Fibroblast of the aortic adventitia (primary cell): ENCODE measurements around the gene ABCA1. TPM values are rescaled to one million over a fixed set of nuclear protein-coding genes. Genes with fewer than 3 reads are reported as not detected.

Experiments
- DNase-seq: peaks from one replicate; pipeline ENCODE4 v3.0.0-alpha.2; 2010; ENCODE audit warnings: low read depth
- H3K4me3 ChIP-seq: 2 replicates; pipeline ENCODE4 v1.5.1; 2011; ENCODE audit warnings: low read depth, mild to moderate bottlenecking, control low read depth, low read length, moderate library complexity
- total RNA-seq: library from RNA; depleted of rRNA; stranded (reverse); fragments of >200 nt; gene quantifications from 2 replicates; pipeline ENCODE4 v1.2.3, GENCODE V29; 2012; ENCODE audit warnings: low replicate concordance
- TF ChIP-seq, protein P1 (sequence below): IDR thresholded peaks from 2 replicates; pipeline ENCODE4 v1.5.1; 2011; ENCODE audit warnings: mild to moderate bottlenecking, low read length, control low read depth, inconsistent platforms; ENCODE audit not compliant: insufficient read depth

ABCA1 gene
- total RNA-seq, 1 donor: 40.1 TPM

GRCh38 chr9:104914466-104914865, 13.5 kb downstream of the ABCA1 start:
- TF ChIP-seq, protein P1, sequence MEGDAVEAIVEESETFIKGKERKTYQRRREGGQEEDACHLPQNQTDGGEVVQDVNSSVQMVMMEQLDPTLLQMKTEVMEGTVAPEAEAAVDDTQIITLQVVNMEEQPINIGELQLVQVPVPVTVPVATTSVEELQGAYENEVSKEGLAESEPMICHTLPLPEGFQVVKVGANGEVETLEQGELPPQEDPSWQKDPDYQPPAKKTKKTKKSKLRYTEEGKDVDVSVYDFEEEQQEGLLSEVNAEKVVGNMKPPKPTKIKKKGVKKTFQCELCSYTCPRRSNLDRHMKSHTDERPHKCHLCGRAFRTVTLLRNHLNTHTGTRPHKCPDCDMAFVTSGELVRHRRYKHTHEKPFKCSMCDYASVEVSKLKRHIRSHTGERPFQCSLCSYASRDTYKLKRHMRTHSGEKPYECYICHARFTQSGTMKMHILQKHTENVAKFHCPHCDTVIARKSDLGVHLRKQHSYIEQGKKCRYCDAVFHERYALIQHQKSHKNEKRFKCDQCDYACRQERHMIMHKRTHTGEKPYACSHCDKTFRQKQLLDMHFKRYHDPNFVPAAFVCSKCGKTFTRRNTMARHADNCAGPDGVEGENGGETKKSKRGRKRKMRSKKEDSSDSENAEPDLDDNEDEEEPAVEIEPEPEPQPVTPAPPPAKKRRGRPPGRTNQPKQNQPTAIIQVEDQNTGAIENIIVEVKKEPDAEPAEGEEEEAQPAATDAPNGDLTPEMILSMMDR: no peak

DNA sequence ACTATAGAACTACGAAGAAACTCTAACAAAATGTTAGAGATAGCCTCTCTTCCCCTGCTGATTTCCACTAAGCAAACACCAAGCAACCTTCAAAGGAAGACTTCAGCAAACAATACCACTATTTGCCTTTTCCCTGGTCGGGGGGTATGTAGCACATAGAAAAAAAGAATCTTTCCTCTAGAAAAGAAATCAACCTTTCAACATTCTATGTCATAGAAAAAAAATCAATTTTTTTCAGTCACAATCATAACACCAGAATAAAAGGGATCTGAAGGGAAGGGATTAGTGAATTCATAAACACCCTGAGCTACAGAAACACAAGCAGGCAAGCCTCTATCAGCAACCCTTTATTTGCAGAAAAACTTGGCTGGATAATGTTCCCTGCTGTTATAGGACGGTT, 15.3 kb downstream of the ABCA1 start:
- TF ChIP-seq, protein P1: no peak
- H3K4me3 ChIP-seq: no peak overlapping the region
- no peak for DNase-seq

More at GRCh38 chr9:104914466-104914865, 13.5 kb downstream of the ABCA1 start:
- H3K4me3 ChIP-seq: no peak overlapping the region
- no peak for DNase-seq

- H3K4me3 ChIP-seq: no peak overlapping the region
- DNase-seq: peak; percentile 47
- TF ChIP-seq, protein P1: no peak
These were observed 16.8 kb downstream of the ABCA1 start for GRCh38 chr9:104911032-104911607.

DNA sequence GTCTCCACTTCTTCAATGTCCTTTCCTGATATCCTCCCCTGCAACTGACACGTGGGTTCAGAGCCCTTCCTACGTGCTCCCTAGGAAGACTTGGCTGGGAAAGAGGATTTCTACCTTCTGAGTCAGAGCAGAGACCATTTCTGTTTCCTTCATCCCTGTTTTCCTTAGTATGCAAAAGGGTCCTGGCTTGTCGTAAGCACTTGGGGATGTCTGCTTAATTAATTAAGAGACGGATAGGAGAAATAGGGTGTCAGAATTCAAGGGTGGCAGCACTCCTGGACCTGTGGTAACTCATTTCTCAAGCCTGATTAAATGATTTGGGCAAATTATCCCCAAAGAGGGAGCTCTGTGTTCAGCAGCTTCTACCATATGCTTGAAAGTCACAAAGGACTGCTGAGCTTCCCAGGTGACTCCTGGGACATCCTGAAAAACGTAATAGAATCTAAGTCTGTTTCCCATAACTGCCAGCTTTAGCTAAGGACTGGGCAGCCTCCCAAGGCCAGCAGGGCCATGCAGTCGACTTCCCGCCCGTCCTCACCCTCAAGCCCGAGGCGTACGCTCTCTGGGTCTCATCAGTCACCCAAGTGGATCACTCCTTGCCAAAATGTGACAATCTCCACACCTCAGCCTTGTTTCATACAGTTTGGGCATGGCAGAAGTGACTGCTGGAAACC, 20.5 kb downstream of the ABCA1 start:
- TF ChIP-seq, protein P1: no peak
- no peak overlapping the region for H3K4me3 ChIP-seq
- DNase-seq: peak; percentile 91

DNA sequence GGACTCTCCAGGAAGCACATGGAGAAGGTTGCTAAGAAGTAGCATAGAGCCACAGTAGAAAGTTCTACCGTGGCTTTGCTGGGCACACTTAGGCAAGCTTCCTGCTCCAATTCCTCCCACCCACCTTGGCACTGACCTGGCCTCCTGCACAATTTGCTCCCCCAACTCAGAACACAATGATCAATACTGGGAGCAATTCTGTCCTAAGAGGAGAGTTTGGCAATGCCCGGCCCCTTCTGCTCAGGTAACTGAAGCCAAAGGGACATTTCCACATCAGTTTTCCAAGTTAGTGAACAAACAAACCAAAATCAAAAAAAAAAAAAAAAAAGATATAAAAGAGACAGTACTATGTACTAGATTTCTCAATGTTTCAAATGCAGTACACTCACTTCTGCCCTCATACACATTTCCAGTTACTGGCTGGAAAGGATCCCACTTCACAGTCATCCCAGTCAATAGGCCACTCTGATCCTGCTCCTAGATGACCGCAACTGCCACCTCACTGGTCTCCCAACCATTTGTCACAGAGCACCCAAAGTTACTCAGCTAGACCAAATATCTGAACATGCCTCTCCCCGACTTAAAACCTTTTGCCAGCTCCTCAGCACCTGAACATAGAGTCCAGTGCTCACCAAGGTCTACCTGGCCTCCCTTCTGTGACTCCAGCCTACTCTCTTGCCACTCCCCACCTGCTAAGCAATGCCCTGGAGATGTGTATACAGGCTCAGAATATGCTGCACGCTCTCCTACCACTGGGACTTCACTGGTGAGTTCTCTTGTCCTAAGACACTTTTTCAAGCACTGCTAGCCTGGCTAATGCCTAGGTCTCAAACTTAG, 21.3 kb downstream of the ABCA1 start:
- DNase-seq: peak; percentile 87
- TF ChIP-seq, protein P1: no peak
- peak overlapping the region; percentile 6 for H3K4me3 ChIP-seq

- DNase-seq: peak; percentile 80
- TF ChIP-seq, protein P1: no peak
- no peak overlapping the region for H3K4me3 ChIP-seq
These were observed 22.0 kb downstream of the ABCA1 start for GRCh38 chr9:104905931-104906330.
